ENCODE data around the gene NDUFB11. TPM values are rescaled to one million over a fixed set of nuclear protein-coding genes. Genes with fewer than 3 reads are reported as not detected.

Gene NDUFB11
- total and polyA plus RNA-seq, 2 donors (not counting 1 experiment from before 2014, with no cell fraction given) = 38.9 to 72.7 TPM

DNA sequence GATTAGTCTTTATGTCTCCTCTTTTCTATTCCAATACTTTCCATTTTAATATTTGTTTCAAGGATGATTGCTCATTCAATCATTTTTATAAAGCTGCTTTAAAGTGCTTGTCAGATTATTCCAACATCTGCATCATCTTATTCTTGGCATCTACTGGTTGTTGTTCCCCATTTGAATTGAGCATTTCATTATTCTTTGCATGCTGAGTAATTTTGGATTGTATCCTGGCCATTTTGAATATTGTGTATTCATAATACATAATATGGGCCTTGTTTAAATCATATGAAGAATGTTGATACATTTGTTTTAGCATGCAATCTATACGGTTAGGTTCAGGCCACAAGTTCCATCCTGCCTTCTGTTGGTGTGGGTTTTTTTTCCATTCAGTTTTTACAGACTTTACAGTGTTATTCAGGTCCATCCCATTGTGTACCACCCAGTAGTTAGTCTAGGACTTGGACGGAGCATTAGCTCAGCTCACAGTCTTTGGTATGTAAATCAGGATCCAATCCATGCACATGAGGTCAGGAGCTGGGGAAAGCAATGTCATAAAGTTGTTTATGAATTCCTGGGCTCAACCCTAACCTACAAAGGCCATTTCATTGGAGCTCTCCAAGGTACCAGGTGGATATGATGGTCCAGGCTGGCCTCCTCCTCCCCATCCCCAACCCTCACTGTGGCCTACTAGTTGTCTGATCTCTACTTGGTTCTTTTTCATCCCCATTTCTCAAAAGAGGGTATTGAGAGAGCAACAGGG is 46.0 kb downstream of the NDUFB11 start:
- H3K4me2 ChIP-seq (ENCODE audit: extremely low read depth, insufficient read depth, low read length) = no peak overlapping the region
- no peak for DNase-seq (ENCODE audit: low read depth in 2 of 2)
- H2AFZ ChIP-seq (ENCODE audit: low read length) = no peak overlapping the region
- no peak overlapping the region for H3K4me3 ChIP-seq (replicated peaks in 1 of 4; ENCODE audit: control extremely low read depth in 1 of 4, insufficient read depth in 1 of 4, low read depth in 3 of 4, low read length in 4 of 4)
- H4K20me1 ChIP-seq (ENCODE audit: control insufficient read depth, extremely low read depth, insufficient read depth, low read length) = no peaks in the 10 kb centered on the region
- no peak overlapping the region for H3K27ac ChIP-seq (ENCODE audit: insufficient read depth, low read length)
- TF ChIP-seq, protein P1, sequence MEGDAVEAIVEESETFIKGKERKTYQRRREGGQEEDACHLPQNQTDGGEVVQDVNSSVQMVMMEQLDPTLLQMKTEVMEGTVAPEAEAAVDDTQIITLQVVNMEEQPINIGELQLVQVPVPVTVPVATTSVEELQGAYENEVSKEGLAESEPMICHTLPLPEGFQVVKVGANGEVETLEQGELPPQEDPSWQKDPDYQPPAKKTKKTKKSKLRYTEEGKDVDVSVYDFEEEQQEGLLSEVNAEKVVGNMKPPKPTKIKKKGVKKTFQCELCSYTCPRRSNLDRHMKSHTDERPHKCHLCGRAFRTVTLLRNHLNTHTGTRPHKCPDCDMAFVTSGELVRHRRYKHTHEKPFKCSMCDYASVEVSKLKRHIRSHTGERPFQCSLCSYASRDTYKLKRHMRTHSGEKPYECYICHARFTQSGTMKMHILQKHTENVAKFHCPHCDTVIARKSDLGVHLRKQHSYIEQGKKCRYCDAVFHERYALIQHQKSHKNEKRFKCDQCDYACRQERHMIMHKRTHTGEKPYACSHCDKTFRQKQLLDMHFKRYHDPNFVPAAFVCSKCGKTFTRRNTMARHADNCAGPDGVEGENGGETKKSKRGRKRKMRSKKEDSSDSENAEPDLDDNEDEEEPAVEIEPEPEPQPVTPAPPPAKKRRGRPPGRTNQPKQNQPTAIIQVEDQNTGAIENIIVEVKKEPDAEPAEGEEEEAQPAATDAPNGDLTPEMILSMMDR (conservative IDR thresholded peaks at IDR 0.05 in 1 of 2, IDR thresholded peaks at IDR 0.05 in 1 of 2; ENCODE audit: low read depth in 1 of 2, low read length in 2 of 2) = no peak
- no peak for TF ChIP-seq EZH2 (IDR thresholded peaks at IDR 0.05; ENCODE audit: low read length, missing control alignments)
- no peaks in the 10 kb centered on the region for H3K36me3 ChIP-seq (ENCODE audit: control insufficient read depth, insufficient read depth, low read length)
- H3K9me3 ChIP-seq (ENCODE audit: control insufficient read depth, insufficient read depth, low read depth, low read length) = no peaks in the 10 kb centered on the region
- no peaks in the 10 kb centered on the region for H3K79me2 ChIP-seq (ENCODE audit: control insufficient read depth, insufficient read depth, low read length)
- H3K4me1 ChIP-seq (ENCODE audit: control insufficient read depth, extremely low read depth, insufficient read depth, low read length) = no peaks in the 10 kb centered on the region
- no peaks in the 10 kb centered on the region for H3K27me3 ChIP-seq (ENCODE audit: control insufficient read depth, insufficient read depth, low read length)
- no peak overlapping the region for H3K9ac ChIP-seq (ENCODE audit: insufficient read depth, low read length)

GRCh38 chrX:47097018-47097417 is 47.5 kb downstream of the NDUFB11 start:
- Histone ChIP-seq H3K27me3 (ENCODE audit: control insufficient read depth, insufficient read depth, low read length) (no peaks in the 10 kb centered on the region), H2AFZ (ENCODE audit: low read length) (no peak overlapping the region), H4K20me1 (ENCODE audit: control insufficient read depth, extremely low read depth, insufficient read depth, low read length) (no peaks in the 10 kb centered on the region), H3K79me2 (ENCODE audit: control insufficient read depth, insufficient read depth, low read length) (no peaks in the 10 kb centered on the region), H3K36me3 (ENCODE audit: control insufficient read depth, insufficient read depth, low read length) (no peaks in the 10 kb centered on the region), H3K4me3 (replicated peaks in 1 of 4; ENCODE audit: control extremely low read depth in 1 of 4, insufficient read depth in 1 of 4, low read depth in 3 of 4, low read length in 4 of 4) (no peak overlapping the region), H3K4me1 (ENCODE audit: control insufficient read depth, extremely low read depth, insufficient read depth, low read length) (no peaks in the 10 kb centered on the region), H3K9ac (ENCODE audit: insufficient read depth, low read length) (no peak overlapping the region), H3K9me3 (ENCODE audit: control insufficient read depth, insufficient read depth, low read depth, low read length) (no peaks in the 10 kb centered on the region), H3K4me2 (ENCODE audit: extremely low read depth, insufficient read depth, low read length) (no peak overlapping the region), H3K27ac (ENCODE audit: insufficient read depth, low read length) (no peak overlapping the region)
- TF ChIP-seq, protein P1 (conservative IDR thresholded peaks at IDR 0.05 in 1 of 2, IDR thresholded peaks at IDR 0.05 in 1 of 2; ENCODE audit: low read depth in 1 of 2, low read length in 2 of 2) = no peak
- no peak for TF ChIP-seq EZH2 (IDR thresholded peaks at IDR 0.05; ENCODE audit: low read length, missing control alignments)
- no peak for DNase-seq (ENCODE audit: low read depth in 2 of 2)

- no peak overlapping the region for H3K9ac ChIP-seq (ENCODE audit: insufficient read depth, low read length)
- H3K79me2 ChIP-seq (ENCODE audit: control insufficient read depth, insufficient read depth, low read length) = no peaks in the 10 kb centered on the region
- no peak overlapping the region for H3K27ac ChIP-seq (ENCODE audit: insufficient read depth, low read length)
- H3K27me3 ChIP-seq (ENCODE audit: control insufficient read depth, insufficient read depth, low read length) = no peaks in the 10 kb centered on the region
- H3K9me3 ChIP-seq (ENCODE audit: control insufficient read depth, insufficient read depth, low read depth, low read length) = no peaks in the 10 kb centered on the region
- H3K4me1 ChIP-seq (ENCODE audit: control insufficient read depth, extremely low read depth, insufficient read depth, low read length) = no peaks in the 10 kb centered on the region
- no peak for DNase-seq (ENCODE audit: low read depth in 2 of 2)
- H4K20me1 ChIP-seq (ENCODE audit: control insufficient read depth, extremely low read depth, insufficient read depth, low read length) = no peaks in the 10 kb centered on the region
- TF ChIP-seq, protein P1 (conservative IDR thresholded peaks at IDR 0.05 in 1 of 2, IDR thresholded peaks at IDR 0.05 in 1 of 2; ENCODE audit: low read depth in 1 of 2, low read length in 2 of 2) = no peak
- no peak for TF ChIP-seq EZH2 (IDR thresholded peaks at IDR 0.05; ENCODE audit: low read length, missing control alignments)
- no peaks in the 10 kb centered on the region for H3K36me3 ChIP-seq (ENCODE audit: control insufficient read depth, insufficient read depth, low read length)
- H3K4me2 ChIP-seq (ENCODE audit: extremely low read depth, insufficient read depth, low read length) = no peak overlapping the region
- no peak overlapping the region for H3K4me3 ChIP-seq (replicated peaks in 1 of 4; ENCODE audit: control extremely low read depth in 1 of 4, insufficient read depth in 1 of 4, low read depth in 3 of 4, low read length in 4 of 4)
- no peak overlapping the region for H2AFZ ChIP-seq (ENCODE audit: low read length)
These were observed 50.6 kb downstream of the NDUFB11 start for GRCh38 chrX:47093860-47094259.

Measured in fibroblast of lung (primary cell).